Brain microvascular endothelial cell (primary cell): ENCODE data around the gene KCNMB2.

Experiments
- DNase-seq: peaks from one replicate; pipeline ENCODE4 v3.0.0-alpha.2; 2020
- H3K27ac ChIP-seq: fragments of 250-450 bp; sonication (Bioruptor Pico); 2 replicates; pipeline ENCODE4 v1.5.1; 2020; ENCODE audit warnings: mild to moderate bottlenecking, moderate library complexity
- H3K27me3 ChIP-seq: fragments of 250-450 bp; sonication (Bioruptor Pico); replicated peaks from 2 replicates; pipeline ENCODE4 v1.5.1; 2020; ENCODE audit warnings: mild to moderate bottlenecking
- H3K36me3 ChIP-seq: fragments of 250-450 bp; sonication (Bioruptor Pico); replicated peaks from 2 replicates; pipeline ENCODE4 v1.5.1; 2020; ENCODE audit warnings: mild to moderate bottlenecking
- H3K4me3 ChIP-seq: 2 replicates; pipeline ENCODE4 v1.5.1; 2011; ENCODE audit warnings: low read depth, mild to moderate bottlenecking, control low read depth, low read length, moderate library complexity
- in situ Hi-C: cut with HindIII; loops from 2 replicates; pipeline ENCODE4 v1.10.0; 2017; ENCODE audit warnings: low sequenced_read_pairs, low pct_ligation_motif_present
- TF ChIP-seq, protein P1 (sequence below): IDR thresholded peaks from 2 replicates; pipeline ENCODE4 v1.5.1; 2011; ENCODE audit warnings: low read depth, mild to moderate bottlenecking, moderate library complexity, low read length, control low read depth, inconsistent platforms; ENCODE audit errors: missing control alignments

Gene KCNMB2

DNA sequence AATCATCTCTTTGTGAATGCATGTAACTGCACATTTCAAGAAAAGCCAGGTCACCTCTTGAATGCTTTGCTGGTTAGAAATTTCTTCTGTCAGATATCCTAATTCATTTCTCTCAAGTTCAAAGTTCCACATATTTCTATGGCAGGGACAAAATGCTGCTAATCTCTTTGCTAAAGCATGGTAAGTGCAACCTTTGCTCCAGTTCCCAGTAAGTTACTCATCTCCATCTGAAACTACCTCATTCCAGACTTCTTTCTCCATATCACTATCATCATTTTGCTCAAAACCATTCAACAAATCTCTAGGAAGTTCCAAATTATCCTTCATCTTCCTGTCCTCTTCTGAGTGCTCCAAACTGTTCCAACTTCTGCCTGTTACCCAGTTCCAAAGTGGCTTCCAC is 304.8 kb downstream of the KCNMB2 start:
- H3K36me3 ChIP-seq: no peaks in the 10 kb centered on the region
- in situ Hi-C loops: no loop called here
- DNase-seq: no peak
- no peaks in the 10 kb centered on the region for H3K27me3 ChIP-seq
- no peak overlapping the region for H3K4me3 ChIP-seq
- H3K27ac ChIP-seq: no peak overlapping the region
- TF ChIP-seq, protein P1, sequence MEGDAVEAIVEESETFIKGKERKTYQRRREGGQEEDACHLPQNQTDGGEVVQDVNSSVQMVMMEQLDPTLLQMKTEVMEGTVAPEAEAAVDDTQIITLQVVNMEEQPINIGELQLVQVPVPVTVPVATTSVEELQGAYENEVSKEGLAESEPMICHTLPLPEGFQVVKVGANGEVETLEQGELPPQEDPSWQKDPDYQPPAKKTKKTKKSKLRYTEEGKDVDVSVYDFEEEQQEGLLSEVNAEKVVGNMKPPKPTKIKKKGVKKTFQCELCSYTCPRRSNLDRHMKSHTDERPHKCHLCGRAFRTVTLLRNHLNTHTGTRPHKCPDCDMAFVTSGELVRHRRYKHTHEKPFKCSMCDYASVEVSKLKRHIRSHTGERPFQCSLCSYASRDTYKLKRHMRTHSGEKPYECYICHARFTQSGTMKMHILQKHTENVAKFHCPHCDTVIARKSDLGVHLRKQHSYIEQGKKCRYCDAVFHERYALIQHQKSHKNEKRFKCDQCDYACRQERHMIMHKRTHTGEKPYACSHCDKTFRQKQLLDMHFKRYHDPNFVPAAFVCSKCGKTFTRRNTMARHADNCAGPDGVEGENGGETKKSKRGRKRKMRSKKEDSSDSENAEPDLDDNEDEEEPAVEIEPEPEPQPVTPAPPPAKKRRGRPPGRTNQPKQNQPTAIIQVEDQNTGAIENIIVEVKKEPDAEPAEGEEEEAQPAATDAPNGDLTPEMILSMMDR: no peak

DNA sequence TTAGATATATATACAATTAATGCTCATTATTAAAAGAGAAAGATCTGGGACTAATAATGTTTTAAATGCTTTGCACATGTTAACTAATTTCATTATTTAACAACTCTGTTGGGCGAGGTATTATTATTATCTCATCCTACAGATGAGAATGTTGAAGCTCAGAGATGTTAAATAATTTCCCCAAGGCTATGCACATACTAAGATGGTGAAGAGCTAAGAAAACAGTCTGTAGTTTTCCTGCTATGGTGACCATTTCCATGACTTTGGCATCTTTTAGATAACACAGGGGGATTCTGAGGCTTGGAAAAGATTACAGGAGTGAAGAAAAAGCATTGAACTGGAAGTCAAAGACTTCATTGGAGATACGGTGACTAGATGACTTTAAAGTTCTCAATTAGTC is 308.7 kb downstream of the KCNMB2 start:
- in situ Hi-C loops: no loop called here
- H3K27me3 ChIP-seq: no peaks in the 10 kb centered on the region
- no peak overlapping the region for H3K4me3 ChIP-seq
- H3K36me3 ChIP-seq: no peaks in the 10 kb centered on the region
- no peak for DNase-seq
- TF ChIP-seq, protein P1: no peak
- H3K27ac ChIP-seq: peak overlapping the region; percentile 62

DNA sequence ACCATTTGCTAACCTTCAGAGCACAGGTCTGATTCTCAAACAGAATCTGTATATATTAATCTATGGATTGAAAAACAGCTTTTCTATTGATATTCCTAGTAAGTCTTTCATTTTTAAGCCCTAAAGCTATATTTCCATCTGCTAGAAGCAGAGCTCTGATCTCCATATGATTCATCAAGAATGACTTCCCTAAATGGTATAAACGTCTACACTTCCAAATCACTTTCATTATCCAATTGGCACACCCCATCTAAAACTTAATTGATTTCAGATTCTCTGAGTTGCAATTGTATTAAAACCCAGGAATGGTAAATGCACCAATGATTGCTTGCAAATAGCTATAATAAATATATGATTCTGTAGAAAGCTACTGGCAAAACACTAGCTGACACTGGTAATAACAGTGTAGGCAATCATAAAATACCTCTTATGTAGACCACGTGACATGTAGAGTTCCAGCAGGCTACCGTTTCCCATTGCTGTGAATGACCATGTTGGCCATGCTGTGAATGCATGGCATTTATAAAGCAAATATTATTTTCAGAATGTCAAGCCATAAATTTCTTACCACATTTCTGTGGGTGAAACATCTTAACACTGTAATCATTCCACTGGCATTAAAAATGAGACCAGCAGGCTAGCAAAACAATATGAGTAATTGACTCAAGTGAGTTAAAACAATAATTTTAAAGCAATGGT is 309.3 kb downstream of the KCNMB2 start:
- H3K27ac ChIP-seq: peak overlapping the region; percentile 62
- no peaks in the 10 kb centered on the region for H3K27me3 ChIP-seq
- no peaks in the 10 kb centered on the region for H3K36me3 ChIP-seq
- H3K4me3 ChIP-seq: no peak overlapping the region
- in situ Hi-C loops: no loop called here
- peak; percentile 89 for DNase-seq
- TF ChIP-seq, protein P1: no peak

DNA sequence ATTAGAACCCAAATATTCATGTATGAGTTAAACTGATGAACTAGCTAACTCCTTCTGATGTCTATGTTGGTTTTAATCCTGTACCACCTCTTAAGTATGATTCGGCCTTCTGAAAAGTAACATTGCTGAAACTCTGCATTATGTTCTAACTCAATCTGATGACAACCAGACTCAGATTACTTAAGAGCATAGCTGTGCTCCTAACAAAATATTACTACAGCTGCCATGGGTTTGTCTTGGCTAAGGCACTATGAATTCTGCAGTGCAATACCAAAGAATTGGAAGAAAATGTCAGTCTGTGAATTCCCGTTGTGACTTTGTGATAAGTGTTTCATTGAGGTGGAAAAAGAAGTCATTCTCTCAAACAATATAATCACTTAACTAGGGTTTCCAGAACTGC is 311.0 kb downstream of the KCNMB2 start:
- TF ChIP-seq, protein P1: no peak
- in situ Hi-C loops: no loop called here
- Histone ChIP-seq H3K27ac (peak overlapping the region; percentile 35), H3K4me3 (no peak overlapping the region), H3K36me3 (no peaks in the 10 kb centered on the region), H3K27me3 (no peaks in the 10 kb centered on the region)
- DNase-seq: peak; percentile 65

DNA sequence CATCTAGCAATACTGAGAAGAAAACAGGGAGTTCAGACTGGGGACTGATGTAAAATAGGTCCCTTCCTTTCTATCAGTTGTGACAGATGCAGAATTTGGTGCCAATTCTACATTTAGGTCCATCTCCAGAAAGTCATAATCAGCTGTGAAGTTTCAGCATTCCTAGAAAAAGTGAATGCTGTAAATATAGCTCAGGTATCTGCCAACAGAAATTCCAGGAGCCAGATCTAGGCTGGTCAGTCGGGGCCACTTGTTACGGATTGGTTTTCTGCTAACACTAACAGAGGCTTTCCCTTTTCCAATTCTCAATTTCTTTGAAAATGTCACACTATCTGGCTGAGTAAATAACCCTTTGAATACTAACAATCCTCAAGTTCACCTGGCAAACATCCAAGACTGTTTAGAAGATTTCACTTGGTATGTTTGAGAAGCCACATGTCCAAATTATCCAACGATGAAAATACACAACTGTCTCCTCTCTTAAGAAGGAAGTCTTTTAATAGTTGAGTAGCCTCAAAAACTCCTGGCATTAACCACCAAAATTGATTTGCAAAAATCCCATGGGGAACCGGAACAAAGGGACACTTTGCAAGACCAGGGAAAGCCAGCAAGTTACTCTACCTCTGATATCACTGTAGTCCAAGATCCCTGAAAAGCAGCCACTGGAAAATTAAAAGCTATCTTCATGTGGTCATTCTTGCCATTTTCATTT is 313.1 kb downstream of the KCNMB2 start:
- TF ChIP-seq, protein P1: no peak
- no peaks in the 10 kb centered on the region for H3K27me3 ChIP-seq
- in situ Hi-C loops: no loop called here

More for the DNA sequence above, 313.1 kb downstream of the KCNMB2 start:
- no peak for DNase-seq
- H3K36me3 ChIP-seq: no peaks in the 10 kb centered on the region
- H3K27ac ChIP-seq: no peak overlapping the region
- no peak overlapping the region for H3K4me3 ChIP-seq
